Dendritic cell treated with granulocyte-macrophage colony-stimulating factor and Interleukin-4, amounts not matched to agents 40 ng/mL and 50 ng/mL, for 4 days (primary cell): ENCODE data around the gene ARL6IP4.
"Not testable (repeated sequence)": the region's sequence is repeated elsewhere in the genome, so short reads cannot be mapped to it uniquely, and the experiment has no call there.

Experiments used
- H3K27ac Mint-ChIP-seq: one replicate; pipeline ENCODE4 v1.8.0; 2022; ENCODE audit warnings: mild to moderate bottlenecking, mixed read lengths
- H3K27me3 Mint-ChIP-seq: one replicate; pipeline ENCODE4 v1.8.0; 2022; ENCODE audit warnings: mild to moderate bottlenecking, mixed read lengths
- H3K36me3 Mint-ChIP-seq: one replicate; pipeline ENCODE4 v1.8.0; 2022; ENCODE audit warnings: low read depth, mixed read lengths
- H3K4me1 Mint-ChIP-seq: one replicate; pipeline ENCODE4 v1.8.0; 2022; ENCODE audit warnings: low read depth, mixed read lengths
- H3K4me3 Mint-ChIP-seq: one replicate; pipeline ENCODE4 v1.8.0; 2022; ENCODE audit warnings: mild to moderate bottlenecking, moderate library complexity, mixed read lengths
- H3K9me3 Mint-ChIP-seq: one replicate; pipeline ENCODE4 v1.8.0; 2022; ENCODE audit warnings: mixed read lengths
- intact Hi-C: fragments of 100-400 bp; cut with micrococcal nuclease; formaldehyde crosslinking; loops from one replicate; pipeline ENCODE4 v1.15.0; 2022

ARL6IP4 gene

GRCh38 chr12:122980183-122981035, at the start of gene ARL6IP4:
Gene ARL6IP4 (plus strand): TSS chr12:122980681. CDS start chr12:122981140, 459 bp downstream.
- H3K27ac Mint-ChIP-seq = peak within 1 kb of the TSS; percentile 96
- H3K27me3 Mint-ChIP-seq = no peaks in the 10 kb centered on the region
- H3K4me1 Mint-ChIP-seq = peaks cover 90% of the 10 kb centered on the region
- peak within 1 kb of the TSS; percentile 95 for H3K4me3 Mint-ChIP-seq
- H3K9me3 Mint-ChIP-seq = no peaks in the 10 kb centered on the region
- intact Hi-C loops = loop anchor here (5.0 kb wide), 1 partner anchor 252 kb away; the partner anchor contains the start of genes MPHOSPH9 and MTRFR
- peaks cover 80% of the 10 kb centered on the region for H3K36me3 Mint-ChIP-seq

- intact Hi-C loops = no loop called here
- Mint-ChIP-seq H3K4me1 (peaks cover 16% of the 10 kb centered on the region), H3K4me3 (no peak overlapping the region), H3K36me3 (no peaks in the 10 kb centered on the region), H3K27ac (no peak overlapping the region), H3K9me3 (no peaks in the 10 kb centered on the region), H3K27me3 (no peaks in the 10 kb centered on the region)
Observed at GRCh38 chr12:122932207-122932606, 48.3 kb upstream of the ARL6IP4 start.

- Mint-ChIP-seq H3K4me3 (no peak overlapping the region), H3K27me3 (no peaks in the 10 kb centered on the region), H3K4me1 (no peaks in the 10 kb centered on the region), H3K27ac (no peak overlapping the region), H3K9me3 (no peaks in the 10 kb centered on the region), H3K36me3 (no peaks in the 10 kb centered on the region)
- intact Hi-C loops = no loop called here
Observed at GRCh38 chr12:122934722-122935121, 45.8 kb upstream of the ARL6IP4 start.

GRCh38 chr12:122935318-122935717, 45.2 kb upstream of the ARL6IP4 start:
- Mint-ChIP-seq H3K27ac (no peak overlapping the region), H3K27me3 (no peaks in the 10 kb centered on the region), H3K4me3 (no peak overlapping the region), H3K36me3 (no peaks in the 10 kb centered on the region), H3K9me3 (no peaks in the 10 kb centered on the region), H3K4me1 (no peaks in the 10 kb centered on the region)
- intact Hi-C loops = no loop called here

- Mint-ChIP-seq H3K36me3 (no peaks in the 10 kb centered on the region), H3K4me3 (no peak overlapping the region), H3K9me3 (no peaks in the 10 kb centered on the region), H3K27ac (no peak overlapping the region), H3K27me3 (no peaks in the 10 kb centered on the region), H3K4me1 (peaks cover 2% of the 10 kb centered on the region)
- intact Hi-C loops = no loop called here
Observed at GRCh38 chr12:122937622-122938091, 42.8 kb upstream of the ARL6IP4 start.

GRCh38 chr12:122939125-122939524, 41.4 kb upstream of the ARL6IP4 start:
- Mint-ChIP-seq H3K36me3 (no peaks in the 10 kb centered on the region), H3K4me1 (peaks cover 17% of the 10 kb centered on the region), H3K4me3 (no peak overlapping the region), H3K27ac (no peak overlapping the region), H3K27me3 (no peaks in the 10 kb centered on the region), H3K9me3 (no peaks in the 10 kb centered on the region)
- intact Hi-C loops = no loop called here

- H3K9me3 Mint-ChIP-seq, H3K27me3 Mint-ChIP-seq, H3K4me3 Mint-ChIP-seq, intact Hi-C loops, H3K36me3 Mint-ChIP-seq, H3K27ac Mint-ChIP-seq: not testable (repeated sequence)
- peaks cover 36% of the 10 kb centered on the region for H3K4me1 Mint-ChIP-seq
Observed at GRCh38 chr12:122941351-122941750, 39.1 kb upstream of the ARL6IP4 start.

- Mint-ChIP-seq H3K4me1 (peaks cover 49% of the 10 kb centered on the region), H3K27me3 (peaks cover 4% of the 10 kb centered on the region), H3K4me3 (no peak overlapping the region), H3K27ac (no peak overlapping the region), H3K9me3 (no peaks in the 10 kb centered on the region), H3K36me3 (no peaks in the 10 kb centered on the region)
- intact Hi-C loops = no loop called here
Observed at GRCh38 chr12:122942637-122943036, 37.8 kb upstream of the ARL6IP4 start.

GRCh38 chr12:122943196-122943595, 37.3 kb upstream of the ARL6IP4 start:
- intact Hi-C loops = no loop called here
- Mint-ChIP-seq H3K36me3 (no peaks in the 10 kb centered on the region), H3K27ac (peak overlapping the region; percentile 26), H3K9me3 (no peaks in the 10 kb centered on the region), H3K27me3 (peaks cover 4% of the 10 kb centered on the region), H3K4me3 (no peak overlapping the region), H3K4me1 (peaks cover 55% of the 10 kb centered on the region)

- peaks cover 4% of the 10 kb centered on the region for H3K27me3 Mint-ChIP-seq
- H3K4me3 Mint-ChIP-seq = no peak overlapping the region
- H3K27ac Mint-ChIP-seq = peak overlapping the region; percentile 60
- no peaks in the 10 kb centered on the region for H3K9me3 Mint-ChIP-seq
- H3K4me1 Mint-ChIP-seq = peaks cover 60% of the 10 kb centered on the region
- H3K36me3 Mint-ChIP-seq = no peaks in the 10 kb centered on the region
- intact Hi-C loops = loop anchor here (5.0 kb wide), 1 partner anchor 48 kb away; the partner anchor contains the start of gene VPS37B
Observed at GRCh38 chr12:122944605-122945592, 35.6 kb upstream of the ARL6IP4 start.

- H3K9me3 Mint-ChIP-seq = no peaks in the 10 kb centered on the region
- no peaks in the 10 kb centered on the region for H3K36me3 Mint-ChIP-seq
- H3K4me3 Mint-ChIP-seq = peak overlapping the region; percentile 65
- intact Hi-C loops = loop anchor here (5.0 kb wide), 1 partner anchor 50 kb away; the partner anchor contains the start of gene VPS37B
- H3K27ac Mint-ChIP-seq = peak overlapping the region; percentile 97
- H3K4me1 Mint-ChIP-seq = peaks cover 66% of the 10 kb centered on the region
- peaks cover 4% of the 10 kb centered on the region for H3K27me3 Mint-ChIP-seq
Observed at GRCh38 chr12:122946690-122947341, 33.7 kb upstream of the ARL6IP4 start.

- intact Hi-C loops = loop anchor here (5.0 kb wide), 1 partner anchor 50 kb away; the partner anchor contains the start of gene VPS37B
- Mint-ChIP-seq H3K4me3 (peak overlapping the region; percentile 65), H3K27me3 (peaks cover 4% of the 10 kb centered on the region), H3K9me3 (no peaks in the 10 kb centered on the region), H3K4me1 (peaks cover 72% of the 10 kb centered on the region), H3K27ac (peak overlapping the region; percentile 97), H3K36me3 (no peaks in the 10 kb centered on the region)
Observed at GRCh38 chr12:122947352-122947792, 33.1 kb upstream of the ARL6IP4 start.

- H3K4me3 Mint-ChIP-seq = no peak overlapping the region
- H3K4me1 Mint-ChIP-seq = peaks cover 60% of the 10 kb centered on the region
- intact Hi-C loops = loop anchor here (5.0 kb wide), 1 partner anchor 51 kb away; the partner anchor contains the start of gene VPS37B
- no peak overlapping the region for H3K27ac Mint-ChIP-seq
- peaks cover 4% of the 10 kb centered on the region for H3K27me3 Mint-ChIP-seq
- H3K9me3 Mint-ChIP-seq = no peaks in the 10 kb centered on the region
- no peaks in the 10 kb centered on the region for H3K36me3 Mint-ChIP-seq
Observed at GRCh38 chr12:122948605-122949004, 31.9 kb upstream of the ARL6IP4 start.
